Type B pancreatic cell (in vitro differentiated cells): ENCODE measurements around the gene DPP6. TPM values are rescaled to one million over a fixed set of nuclear protein-coding genes. Genes with fewer than 3 reads are reported as not detected.

Experiments
- DNase-seq: peaks from one replicate; pipeline ENCODE4 v3.0.0; 2021; ENCODE audit warnings: mixed read lengths; ENCODE audit not compliant: unreplicated experiment; ENCODE audit errors: extremely low spot score
- H3K27ac Mint-ChIP-seq: 2 replicates; pipeline ENCODE4 v1.8.0; 2021; ENCODE audit warnings: mild to moderate bottlenecking, mixed read lengths
- H3K27me3 Mint-ChIP-seq: 2 replicates; pipeline ENCODE4 v1.8.0; 2021; ENCODE audit warnings: mixed read lengths
- H3K36me3 Mint-ChIP-seq: 2 replicates; pipeline ENCODE4 v1.8.0; 2021; ENCODE audit warnings: mixed read lengths
- H3K4me1 Mint-ChIP-seq: one replicate; pipeline ENCODE4 v1.8.0; 2021; ENCODE audit warnings: mixed read lengths; ENCODE audit not compliant: unreplicated experiment
- H3K4me3 Mint-ChIP-seq: 2 replicates; pipeline ENCODE4 v1.8.0; 2021; ENCODE audit warnings: mild to moderate bottlenecking, mixed read lengths
- H3K9me3 Mint-ChIP-seq: 2 replicates; pipeline ENCODE4 v1.8.0; 2021; ENCODE audit warnings: mixed read lengths
- CTCF ChIP-seq: fragments of 200-600 bp; sonication (generic); conservative IDR thresholded peaks from 2 replicates; pipeline ENCODE4 v1.5.0; 2021; ENCODE audit warnings: antibody characterized with exemption, mild to moderate bottlenecking
- total RNA-seq: library from RNA; stranded (reverse); gene quantifications from 2 replicates; pipeline ENCODE4 v1.2.1, GENCODE V29; 2021; ENCODE audit warnings: low replicate concordance

DPP6 gene
- total RNA-seq, 1 donor from 2014 or later, result 4.1 TPM

GRCh38 chr7:154884348-154884920 lies 832.2 kb downstream of the DPP6 start:
- Mint-ChIP-seq H3K27ac (no peak overlapping the region), H3K4me3 (no peak overlapping the region)
- no peak for DNase-seq

GRCh38 chr7:154886591-154886990 lies 834.4 kb downstream of the DPP6 start:
- no peak overlapping the region for H3K27ac Mint-ChIP-seq
- no peaks in the 10 kb centered on the region for H3K36me3 Mint-ChIP-seq
- H3K4me1 Mint-ChIP-seq, result no peaks in the 10 kb centered on the region
- TF ChIP-seq CTCF, result no peak
- peaks cover 4% of the 10 kb centered on the region for H3K9me3 Mint-ChIP-seq
- DNase-seq, result no peak
- H3K4me3 Mint-ChIP-seq, result no peak overlapping the region
- H3K27me3 Mint-ChIP-seq, result no peaks in the 10 kb centered on the region

More at GRCh38 chr7:154884348-154884920, 832.2 kb downstream of the DPP6 start:
- no peak for TF ChIP-seq CTCF
- H3K27me3 Mint-ChIP-seq, result no peaks in the 10 kb centered on the region
- H3K4me1 Mint-ChIP-seq, result no peaks in the 10 kb centered on the region
- no peaks in the 10 kb centered on the region for H3K36me3 Mint-ChIP-seq
- peaks cover 4% of the 10 kb centered on the region for H3K9me3 Mint-ChIP-seq

GRCh38 chr7:154888690-154889089 lies 836.5 kb downstream of the DPP6 start:
- no peak overlapping the region for H3K27ac Mint-ChIP-seq
- no peaks in the 10 kb centered on the region for H3K36me3 Mint-ChIP-seq
- H3K4me3 Mint-ChIP-seq, result no peak overlapping the region
- H3K4me1 Mint-ChIP-seq, result no peaks in the 10 kb centered on the region
- no peaks in the 10 kb centered on the region for H3K27me3 Mint-ChIP-seq
- H3K9me3 Mint-ChIP-seq, result peaks cover 4% of the 10 kb centered on the region
- TF ChIP-seq CTCF, result no peak
- no peak for DNase-seq

- H3K27ac Mint-ChIP-seq, result no peak overlapping the region
- H3K4me3 Mint-ChIP-seq, result no peak overlapping the region
- H3K36me3 Mint-ChIP-seq, result no peaks in the 10 kb centered on the region
- H3K9me3 Mint-ChIP-seq, result peaks cover 4% of the 10 kb centered on the region
- peak; percentile 43 for TF ChIP-seq CTCF
- DNase-seq, result no peak
- H3K27me3 Mint-ChIP-seq, result no peaks in the 10 kb centered on the region
- H3K4me1 Mint-ChIP-seq, result no peaks in the 10 kb centered on the region
These were observed 840.3 kb downstream of the DPP6 start for GRCh38 chr7:154892459-154892858.

- H3K27ac Mint-ChIP-seq, result no peak overlapping the region
- no peaks in the 10 kb centered on the region for H3K36me3 Mint-ChIP-seq
- TF ChIP-seq CTCF, result no peak
- H3K9me3 Mint-ChIP-seq, result no peaks in the 10 kb centered on the region
- H3K4me1 Mint-ChIP-seq, result no peaks in the 10 kb centered on the region
- no peak overlapping the region for H3K4me3 Mint-ChIP-seq
- H3K27me3 Mint-ChIP-seq, result no peaks in the 10 kb centered on the region
- DNase-seq, result no peak
These were observed 843.9 kb downstream of the DPP6 start for GRCh38 chr7:154896076-154896475.
